GM18507 (cell line): Measurements from ENCODE around the gene CELF4.

ENCODE experiments used
- DNase-seq: peaks from one replicate; pipeline ENCODE4 v3.0.0; 2011; ENCODE audit warnings: low read depth; ENCODE audit not compliant: insufficient read length; ENCODE audit errors: extremely low spot score
- FAIRE-seq: peaks from 2 replicates; lab custom pipeline; 2011; peaks lifted over from hg19 to GRCh38; lab: Jason Lieb, UNC

Gene CELF4

DNA sequence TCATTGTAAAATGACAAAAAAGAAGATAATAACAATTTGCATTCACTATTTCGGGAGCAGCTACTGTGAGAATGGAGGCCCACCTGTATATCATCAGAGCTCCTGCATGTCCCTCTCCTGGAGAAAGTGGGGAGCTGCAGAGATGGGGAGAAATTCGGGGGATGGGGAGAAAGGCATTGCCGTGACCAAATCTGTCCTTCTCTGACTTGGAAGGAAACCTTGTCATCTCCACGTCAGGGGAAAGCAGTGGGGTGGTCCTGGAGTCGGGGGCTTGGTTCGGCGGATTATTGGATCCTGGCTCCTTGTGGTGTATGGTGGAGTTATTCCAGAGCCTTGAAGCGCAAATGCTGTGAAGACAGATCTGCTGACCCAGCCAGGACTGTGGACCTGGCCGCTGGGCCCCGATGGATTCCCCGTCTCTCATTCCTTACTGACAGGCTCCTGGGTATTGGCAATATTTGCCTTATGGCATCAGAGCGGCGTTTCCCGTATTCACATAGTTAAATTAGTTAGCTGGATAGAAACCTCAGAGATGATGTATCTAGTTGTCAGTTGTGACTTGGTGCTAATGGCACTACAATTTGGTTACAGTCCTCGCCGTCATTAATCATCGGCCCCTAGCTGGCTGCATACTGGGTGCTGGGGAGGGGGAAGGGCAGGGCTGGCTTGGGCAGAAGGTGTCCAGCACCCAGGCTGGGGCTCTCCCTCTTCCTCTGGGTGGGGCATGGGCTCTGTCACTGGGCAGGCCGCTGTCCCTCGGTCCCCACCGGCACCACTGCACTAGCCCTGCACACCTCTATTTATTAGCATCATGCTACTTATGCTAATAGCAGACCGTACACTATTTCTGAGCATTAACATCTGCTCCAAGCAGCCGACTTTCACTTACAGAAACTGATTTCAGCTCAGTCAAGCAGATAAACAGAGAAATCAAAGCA lies 31.7 kb downstream of the CELF4 start:
- no peak for DNase-seq
- FAIRE-seq = no peak

DNA sequence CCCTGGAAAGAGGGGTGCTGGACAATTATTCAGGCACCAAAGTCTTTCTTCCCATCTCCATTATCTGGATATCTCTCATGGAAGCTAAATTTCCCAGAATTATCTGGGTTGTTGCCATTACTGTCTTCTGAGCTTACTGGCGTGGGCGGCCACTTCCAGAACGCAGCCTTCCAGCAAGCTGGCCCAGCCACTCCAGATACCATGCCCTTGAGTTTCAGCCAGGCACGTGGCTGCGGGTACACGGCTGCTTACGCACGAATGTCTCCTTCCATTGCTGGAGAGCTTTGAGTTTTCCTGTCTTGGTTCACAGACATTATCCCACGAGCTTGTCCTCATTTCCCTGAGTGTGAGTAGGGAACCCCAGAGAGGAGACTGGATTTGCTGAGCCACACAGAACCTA lies 32.7 kb downstream of the CELF4 start:
- DNase-seq (no peak), FAIRE-seq (no peak)

DNA sequence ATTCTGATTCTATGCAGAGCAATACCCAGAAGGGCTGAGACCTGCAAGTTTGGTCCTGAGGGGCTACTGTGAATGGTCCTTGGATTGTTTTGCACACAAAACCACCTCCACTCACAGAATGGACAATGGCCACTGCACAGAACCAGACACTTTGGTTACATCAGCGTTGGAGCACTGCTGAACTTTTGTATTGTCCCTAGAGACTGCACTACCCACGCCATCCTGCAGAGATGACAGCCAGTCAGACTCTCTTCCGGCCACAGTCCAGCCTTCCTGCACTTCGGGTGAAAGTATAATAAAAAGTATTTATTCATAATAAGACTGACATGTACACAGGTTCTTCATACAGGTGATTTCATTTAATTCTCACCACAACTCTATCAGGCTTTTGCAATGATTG lies 35.7 kb downstream of the CELF4 start:
- FAIRE-seq = peak; percentile 87
- DNase-seq = peak; percentile 47

DNA sequence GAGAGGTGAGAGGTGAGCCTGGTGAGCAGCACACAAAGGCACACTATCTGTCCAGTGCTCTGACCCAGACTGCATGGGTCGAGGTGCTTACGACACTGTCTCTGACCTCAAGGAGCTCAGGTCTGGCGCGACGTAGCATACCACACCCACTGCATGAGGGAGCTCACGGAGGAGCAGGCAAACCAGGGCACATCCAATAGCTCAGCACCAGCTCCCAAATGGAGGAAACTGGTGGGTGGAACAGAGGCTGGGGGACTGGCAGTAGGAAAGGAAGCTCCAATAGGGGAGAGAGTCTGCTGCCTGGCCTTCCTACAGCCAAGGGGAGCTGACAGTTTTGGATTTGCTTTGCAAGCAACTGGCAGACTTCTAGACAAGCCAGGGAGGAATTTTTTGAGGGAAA lies 36.3 kb downstream of the CELF4 start:
- no peak for FAIRE-seq
- DNase-seq = no peak

DNA sequence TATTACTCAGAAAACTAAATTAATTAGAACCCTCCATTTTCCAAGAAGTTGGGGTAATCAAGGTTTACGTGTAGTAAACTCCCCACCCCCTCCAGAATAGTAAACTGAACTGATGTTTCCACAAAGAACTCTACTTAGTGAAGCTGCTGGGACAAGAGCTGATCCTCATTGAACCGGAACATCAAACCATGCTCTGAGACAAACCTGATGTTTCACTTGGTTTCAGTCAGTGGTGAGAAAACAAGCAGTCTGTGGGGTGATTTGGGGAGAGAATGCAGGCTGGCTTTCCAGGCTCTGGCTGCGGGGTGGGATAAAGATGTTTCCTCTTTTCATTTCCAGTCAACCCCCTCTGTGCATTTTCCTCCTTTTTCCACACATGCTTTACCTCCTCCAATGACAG lies 38.2 kb downstream of the CELF4 start:
- DNase-seq = no peak
- FAIRE-seq = no peak

DNA sequence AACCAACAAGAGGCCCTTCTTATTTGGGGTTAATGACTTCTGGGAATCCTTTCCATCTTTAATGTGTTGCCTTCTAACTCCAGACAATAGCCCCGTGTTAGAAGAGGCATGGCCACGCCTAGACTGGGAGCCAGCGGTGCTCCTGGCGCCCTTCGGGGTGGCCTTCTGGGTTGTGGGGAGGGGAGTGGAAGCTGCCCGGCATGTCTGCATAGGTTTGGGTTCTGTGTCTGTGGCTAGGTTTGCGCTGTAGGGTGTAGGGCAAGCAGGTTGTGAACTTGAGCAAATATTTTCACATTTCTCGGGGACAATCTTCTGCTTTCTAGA lies 40.4 kb downstream of the CELF4 start:
- no peak for DNase-seq
- no peak for FAIRE-seq

DNA sequence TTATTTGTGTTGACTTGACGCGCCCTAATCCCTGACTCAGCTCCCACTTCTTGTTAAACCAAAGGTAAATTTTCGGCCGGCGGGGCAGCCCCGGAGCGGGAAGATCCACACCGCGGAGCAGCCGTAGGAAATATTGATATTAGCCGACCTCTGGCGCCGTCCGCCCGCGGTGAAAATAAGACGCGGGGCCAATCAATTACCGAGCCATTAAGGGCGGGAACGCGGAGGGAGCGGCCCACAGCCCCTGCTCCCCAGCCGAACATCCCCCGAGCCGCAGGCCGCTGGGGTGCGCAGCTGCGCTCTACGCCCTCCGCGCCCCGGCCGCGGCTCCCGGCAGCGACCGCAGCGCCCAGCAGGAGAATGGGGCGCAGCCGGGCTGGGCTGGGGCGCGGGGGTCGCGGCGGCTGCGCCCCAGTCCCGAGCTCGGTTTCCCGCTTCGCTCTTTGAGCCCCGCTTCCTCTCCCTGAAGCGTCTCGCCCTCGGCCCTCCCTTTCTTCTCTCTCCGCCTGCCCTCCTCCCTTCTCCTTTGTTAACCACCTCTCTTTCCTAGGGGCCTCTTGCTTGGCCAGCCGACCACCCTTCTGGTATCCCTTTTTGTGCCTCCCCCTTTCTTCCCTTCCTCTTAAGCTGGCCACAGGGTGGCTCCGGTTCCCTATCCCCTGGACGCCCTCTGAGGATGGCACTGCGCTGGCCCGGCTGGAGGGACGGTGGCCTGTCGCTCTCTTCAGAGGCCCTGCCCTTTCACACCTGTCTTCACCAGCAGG lies 40.9 kb downstream of the CELF4 start:
- FAIRE-seq = no peak
- DNase-seq = no peak

DNA sequence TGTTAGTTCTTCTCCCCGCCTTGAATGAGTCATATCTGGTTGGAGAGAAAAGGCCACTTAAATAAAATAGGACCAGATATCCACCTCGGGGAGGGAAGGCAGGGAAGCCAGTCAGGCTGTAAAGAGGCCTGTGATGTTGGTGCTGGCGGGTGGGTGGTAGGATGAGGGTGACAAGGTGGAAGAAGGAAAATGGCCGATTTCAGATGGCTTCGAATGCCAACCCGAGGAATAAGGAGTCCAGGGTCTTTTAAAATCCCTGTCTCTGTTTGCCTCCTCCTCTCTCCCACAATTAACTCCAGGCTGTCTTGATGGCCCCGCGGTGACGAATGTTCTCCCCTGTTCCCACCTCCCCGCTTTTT lies 41.5 kb downstream of the CELF4 start:
- FAIRE-seq = no peak
- no peak for DNase-seq

DNA sequence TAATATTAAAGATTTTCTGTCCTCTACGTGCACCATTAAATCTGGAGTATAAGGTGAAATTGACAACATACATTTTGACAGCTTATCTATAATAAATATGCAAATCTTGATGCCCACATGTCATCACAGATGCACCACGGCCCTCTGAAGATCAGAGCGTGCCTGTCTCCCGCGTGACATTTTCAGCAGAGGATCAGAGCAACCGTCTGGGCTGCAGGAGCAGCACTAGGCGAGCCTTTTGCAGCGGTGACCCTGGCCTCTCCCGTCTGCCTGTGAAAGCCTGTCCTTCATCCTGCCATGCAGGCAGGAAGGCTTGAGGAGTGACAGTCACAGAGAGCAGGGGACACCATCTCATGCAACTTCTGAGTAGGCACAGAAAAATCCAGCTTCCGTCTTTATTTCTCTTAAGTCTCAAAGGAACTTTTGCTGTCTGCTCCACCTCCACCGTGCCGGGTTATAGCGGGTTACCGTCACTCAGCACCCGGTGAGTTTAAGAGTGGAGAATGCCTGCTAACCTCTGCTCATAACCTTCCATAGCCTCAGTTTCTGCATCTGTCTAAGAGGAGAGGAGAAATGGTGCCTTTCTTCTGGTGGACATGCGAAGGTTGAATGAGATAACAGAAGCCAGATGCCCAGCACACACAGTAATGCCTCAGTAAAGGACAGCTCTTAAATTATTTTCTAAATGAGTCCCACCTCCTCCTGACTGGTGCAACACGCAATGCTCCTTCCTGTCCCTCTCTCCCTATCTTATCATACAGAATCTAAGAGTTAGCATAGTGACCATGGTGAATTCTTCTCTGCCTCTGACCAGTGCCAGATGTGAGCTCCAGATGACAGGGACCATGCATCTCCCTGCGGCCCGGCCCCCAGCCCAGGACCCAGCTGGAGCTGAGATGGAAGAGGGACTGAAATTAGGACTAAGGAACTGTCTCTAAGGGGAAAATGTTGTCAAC lies 43.8 kb downstream of the CELF4 start:
- FAIRE-seq = no peak

DNA sequence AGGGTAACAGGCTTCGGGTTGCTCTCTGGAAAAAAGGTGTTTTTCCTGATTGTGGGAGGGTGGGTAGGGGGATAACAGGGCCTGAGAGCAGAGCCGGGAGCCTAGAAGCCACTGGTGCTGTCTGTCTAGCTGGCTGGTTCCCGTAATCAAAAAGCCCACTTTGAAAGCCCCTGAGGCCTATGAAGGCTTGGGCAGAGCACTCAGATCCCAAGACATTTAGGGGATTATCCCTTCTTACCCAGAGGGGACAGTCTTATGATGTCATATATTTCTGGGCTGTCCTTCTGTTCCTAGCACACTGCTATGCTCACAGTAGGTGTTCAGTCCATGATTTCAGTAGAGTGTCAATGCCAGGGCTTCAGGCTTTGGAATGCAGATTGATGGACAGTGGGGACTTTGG lies 45.1 kb downstream of the CELF4 start:
- FAIRE-seq (no peak), DNase-seq (no peak)

More for the DNA sequence above, 43.8 kb downstream of the CELF4 start:
- DNase-seq = no peak

DNA sequence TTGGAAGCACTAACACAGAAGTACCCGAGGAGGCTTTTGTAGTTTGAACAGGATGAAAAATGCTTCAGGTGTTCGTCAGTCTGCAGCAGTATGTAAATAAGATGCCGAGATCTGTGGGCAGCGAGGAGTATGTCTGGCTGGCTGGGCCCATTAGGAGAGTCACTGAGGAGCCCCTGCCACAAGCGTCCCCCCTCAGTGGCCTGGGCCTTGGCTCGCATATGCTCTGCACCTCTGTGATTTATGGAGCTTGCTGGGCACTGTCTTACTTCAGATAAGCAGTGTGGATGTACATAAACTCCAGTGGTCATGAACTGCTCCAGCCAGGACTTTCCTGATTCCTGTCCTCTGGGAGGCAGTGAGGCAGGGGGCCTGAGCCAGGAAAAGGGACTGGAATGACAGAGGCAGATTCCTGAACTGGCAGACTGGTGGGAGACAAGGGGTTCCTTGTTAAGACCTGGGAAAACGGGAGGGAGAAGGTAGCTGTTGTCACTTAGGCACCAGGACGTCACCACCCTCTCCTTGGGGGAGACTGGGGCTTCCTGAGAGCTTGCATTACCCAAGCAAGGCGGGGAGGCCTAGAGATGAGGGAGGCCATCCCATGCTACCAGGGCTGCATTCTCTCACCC lies 46.0 kb downstream of the CELF4 start:
- FAIRE-seq (no peak), DNase-seq (no peak)

DNA sequence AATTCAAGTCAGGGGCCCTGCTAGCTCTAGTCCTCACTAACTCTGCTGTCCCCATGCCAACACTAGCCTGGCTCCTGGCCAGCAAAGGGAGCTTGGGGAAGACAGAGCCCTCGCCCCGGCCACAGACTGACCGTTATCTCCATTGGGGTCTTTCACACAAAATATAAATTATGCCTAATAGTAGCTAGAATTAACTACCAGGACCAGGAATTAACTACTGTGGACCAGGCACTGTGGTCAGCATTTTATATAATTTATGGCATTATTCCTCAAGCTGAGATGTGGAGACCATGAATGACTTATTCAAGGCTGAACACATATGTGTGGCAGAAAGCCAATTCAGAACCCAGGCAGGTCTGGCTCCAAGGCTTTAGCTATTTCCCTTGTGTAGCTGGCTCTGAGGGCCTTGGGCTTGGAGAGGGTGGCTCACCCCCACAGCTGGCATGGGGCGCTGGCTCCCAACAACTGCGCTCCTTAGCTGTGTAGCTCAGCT lies 49.2 kb downstream of the CELF4 start:
- no peak for FAIRE-seq
- DNase-seq = no peak

DNA sequence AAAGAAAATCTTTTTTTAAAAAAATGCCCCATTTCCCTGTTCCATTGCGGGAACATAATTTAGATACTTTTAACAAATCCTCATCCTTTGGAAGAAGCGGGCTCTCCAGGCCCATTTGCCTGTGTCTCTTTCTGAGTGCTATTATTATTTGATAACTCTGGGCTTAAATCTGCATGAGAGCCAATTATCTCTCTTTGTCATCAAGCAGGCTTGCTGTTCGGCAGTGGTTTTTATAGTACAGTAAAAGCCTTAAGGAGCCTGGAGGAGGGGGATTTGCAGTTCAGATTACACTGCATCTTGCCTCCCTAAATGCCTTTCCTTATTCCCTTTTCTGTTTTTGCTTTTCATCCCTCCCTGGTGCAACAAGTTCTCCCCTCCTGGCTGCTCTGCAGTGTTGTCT lies 50.6 kb downstream of the CELF4 start:
- FAIRE-seq (no peak), DNase-seq (no peak)

DNA sequence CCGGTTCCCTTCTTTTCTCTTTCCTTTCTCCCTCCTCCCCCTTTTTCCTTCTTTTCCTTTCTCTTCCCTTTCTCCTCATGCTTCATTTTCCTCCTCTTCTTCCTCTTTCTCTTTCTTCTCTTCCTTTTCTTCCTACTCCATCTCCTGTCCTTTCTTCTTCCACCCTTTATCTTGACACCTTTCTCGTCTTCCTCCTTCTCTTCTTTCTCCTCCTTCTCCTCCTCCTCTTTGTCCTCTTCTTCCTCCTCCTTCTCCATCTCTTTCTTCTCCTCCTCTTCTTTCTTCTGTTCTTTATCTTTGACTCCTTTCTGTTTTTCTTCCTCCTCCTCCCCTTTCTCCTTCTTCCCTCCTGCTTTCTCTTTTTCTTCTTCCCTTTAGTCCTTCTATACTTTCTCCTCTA lies 53.2 kb downstream of the CELF4 start:
- no peak for FAIRE-seq
- no peak for DNase-seq

DNA sequence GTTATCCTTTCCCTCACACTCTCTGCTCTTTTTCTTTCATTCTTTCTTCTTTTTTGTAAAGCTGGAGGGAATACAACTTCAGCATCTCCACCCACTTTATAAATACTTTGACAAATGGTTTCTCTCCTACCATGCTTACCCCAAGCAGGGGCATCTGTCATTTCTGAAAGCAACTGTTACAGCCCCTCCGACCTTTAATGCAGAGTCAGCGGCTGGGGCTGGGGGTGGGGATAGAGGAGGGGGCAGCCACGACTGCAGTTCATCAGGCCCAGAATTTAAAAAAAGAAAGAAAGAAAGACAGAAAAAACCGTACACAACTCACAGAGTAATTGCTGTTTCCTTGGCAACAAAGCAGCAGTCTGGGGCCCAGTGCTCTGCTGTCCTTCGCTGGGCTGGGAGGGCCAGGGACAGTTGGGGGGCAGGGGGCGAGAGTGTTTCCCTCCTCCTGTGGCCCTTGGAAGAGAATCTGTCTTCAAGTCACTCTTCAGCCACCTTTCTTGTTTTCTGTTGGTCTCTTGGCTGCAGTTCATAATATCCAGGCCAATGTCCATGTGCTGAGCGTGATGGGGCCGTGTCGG lies 53.8 kb downstream of the CELF4 start:
- FAIRE-seq = no peak
- no peak for DNase-seq

DNA sequence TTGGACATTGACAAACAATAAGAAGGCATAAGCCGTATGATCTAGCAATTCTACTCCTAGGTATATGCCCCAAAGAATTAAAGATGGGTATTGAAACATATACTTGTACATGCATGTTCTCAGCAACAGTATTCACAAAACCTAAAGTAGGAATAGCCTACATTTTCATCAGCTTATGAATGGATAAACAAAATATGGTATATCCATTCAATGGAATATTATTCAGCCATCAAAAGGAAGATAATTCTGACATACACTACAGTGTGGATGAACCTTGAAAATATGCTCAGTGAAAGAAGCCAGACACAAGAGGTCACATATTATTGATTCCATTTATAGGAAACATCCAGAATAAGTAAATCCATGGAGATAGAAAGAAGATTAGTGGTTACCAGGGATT lies 56.0 kb downstream of the CELF4 start:
- no peak for DNase-seq
- FAIRE-seq = no peak

DNA sequence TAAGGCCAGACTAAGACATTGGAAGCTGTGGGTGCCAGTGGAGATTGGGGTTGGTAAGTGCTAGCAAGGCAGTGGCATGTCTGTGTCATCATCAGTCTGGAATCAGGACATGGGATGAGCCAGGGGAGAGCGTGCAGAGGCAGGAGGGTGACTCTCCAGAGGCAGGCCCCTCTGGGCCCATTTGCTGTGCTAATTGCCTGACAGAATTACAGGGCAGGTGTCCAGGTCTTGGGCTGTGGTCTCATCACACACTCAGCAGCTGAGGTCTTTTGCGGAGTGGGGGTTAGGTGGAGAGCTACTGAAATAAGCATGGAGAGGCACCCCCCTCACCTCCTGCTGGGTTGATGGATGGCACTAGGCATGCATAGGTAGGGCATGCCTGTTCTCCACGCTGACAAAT lies 57.4 kb downstream of the CELF4 start:
- no peak for DNase-seq
- FAIRE-seq = no peak

DNA sequence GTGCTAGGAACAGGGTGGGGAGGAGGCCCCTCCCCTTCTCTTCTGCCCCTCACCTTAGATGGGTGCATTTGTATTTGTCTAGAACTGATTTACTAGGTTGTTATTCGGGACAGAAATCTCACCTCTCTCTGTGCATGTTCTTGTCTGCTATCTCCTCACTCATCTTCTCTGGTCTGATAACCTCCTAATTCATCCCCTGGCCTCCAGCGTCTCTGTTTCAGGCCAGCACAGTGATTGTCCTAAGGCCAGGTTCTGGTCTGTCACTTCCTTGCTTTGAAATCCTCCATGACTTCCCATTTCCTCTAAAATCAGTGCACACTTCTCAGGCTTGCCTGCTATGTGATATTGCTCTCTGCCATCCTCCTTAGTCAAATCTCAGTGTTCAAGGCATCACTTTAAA lies 58.4 kb downstream of the CELF4 start:
- FAIRE-seq (no peak), DNase-seq (no peak)

DNA sequence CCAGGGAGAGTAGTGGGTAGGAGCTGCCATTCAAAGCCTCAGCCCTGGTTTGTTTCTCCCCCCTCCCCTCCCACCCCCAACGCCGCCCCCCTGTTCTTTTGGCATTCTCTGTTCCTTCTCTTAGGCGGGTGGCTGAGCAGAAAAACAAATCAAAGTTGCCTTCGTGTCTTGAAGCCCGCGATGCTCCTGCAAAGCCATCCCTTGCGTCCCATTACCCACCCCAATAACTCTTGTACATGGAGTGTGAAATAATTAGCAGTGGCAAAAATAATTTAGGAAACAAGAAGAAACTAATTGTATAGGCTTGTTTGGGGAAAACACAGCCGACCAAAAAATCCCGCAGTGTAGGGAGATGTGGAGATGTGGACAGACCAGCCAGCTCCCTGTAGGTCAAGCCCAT lies 59.6 kb downstream of the CELF4 start:
- DNase-seq (no peak), FAIRE-seq (no peak)
